Measurements from ENCODE around the gene FAM107B. TPM values are rescaled to one million over a fixed set of nuclear protein-coding genes. Genes with fewer than 3 reads are reported as not detected.

The FAM107B gene
- total RNA-seq, 1 experiment from 2014 or later, result 39.9 TPM

GRCh38 chr10:14499601-14499904 is 275.1 kb downstream of the FAM107B start:
- no peak for DNase-seq (ENCODE audit: low read depth)

- no peak for DNase-seq (ENCODE audit: low read depth)
Measured at GRCh38 chr10:14498326-14498725, 276.4 kb downstream of the FAM107B start.

- peak; percentile 65 for DNase-seq (ENCODE audit: low read depth)
Measured at GRCh38 chr10:14491811-14492210, 282.9 kb downstream of the FAM107B start.

DNA sequence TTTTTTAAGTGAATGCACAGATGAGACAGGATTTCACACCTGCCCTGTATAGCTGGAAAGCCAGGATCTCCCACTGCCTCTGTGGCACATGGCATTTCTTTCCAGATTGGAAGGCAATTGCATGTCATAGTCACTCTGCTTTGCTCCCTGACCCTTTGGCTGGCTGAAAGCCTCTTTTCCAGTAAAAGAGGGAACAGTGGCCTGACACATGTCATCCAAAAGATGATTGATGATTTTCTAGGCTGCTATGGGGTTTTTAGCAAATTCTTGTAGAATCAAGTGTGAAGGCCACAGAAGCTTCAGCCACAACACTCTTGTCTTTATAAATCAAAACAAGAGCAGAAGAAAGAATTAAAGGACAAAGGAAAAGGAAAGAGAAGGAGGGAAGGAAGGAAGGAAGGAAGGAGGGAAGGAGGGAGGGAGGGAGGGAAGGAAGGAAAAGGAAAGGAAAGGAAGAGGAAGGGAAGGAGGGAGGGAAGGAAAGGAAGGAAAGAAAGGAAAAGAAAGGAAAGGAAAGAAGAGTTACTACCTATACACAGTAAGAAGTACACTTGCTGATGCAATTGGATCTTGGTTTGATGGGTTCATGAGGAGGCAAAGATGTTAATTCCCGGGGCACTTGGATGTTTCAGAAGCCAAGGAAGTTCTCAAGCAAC is 285.0 kb downstream of the FAM107B start:
- no peak for DNase-seq (ENCODE audit: low read depth)

GRCh38 chr10:14487488-14487883 is 287.2 kb downstream of the FAM107B start:
- DNase-seq (ENCODE audit: low read depth), result peak; percentile 67

- DNase-seq (ENCODE audit: low read depth), result peak; percentile 43
Measured at GRCh38 chr10:14486777-14487487, 287.8 kb downstream of the FAM107B start.

DNA sequence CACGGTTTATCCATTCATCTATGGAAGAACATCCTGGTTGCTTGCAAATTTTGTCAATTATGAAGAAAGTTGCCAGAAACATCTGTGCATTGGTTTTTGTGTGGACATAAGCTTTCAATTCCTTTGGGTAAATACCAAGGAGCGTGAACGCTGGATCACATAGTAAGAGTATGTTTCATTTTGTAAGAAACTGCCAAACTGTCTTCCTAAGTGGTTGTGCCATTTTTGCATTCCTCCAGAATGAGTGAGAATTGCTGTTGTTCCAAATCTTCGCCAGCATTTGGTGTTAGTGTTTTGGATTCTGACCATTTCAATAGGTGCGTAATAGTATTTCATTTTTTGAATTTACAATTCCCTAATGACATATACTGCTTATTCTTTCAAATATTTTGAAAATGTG is 288.7 kb downstream of the FAM107B start:
- no peak for DNase-seq (ENCODE audit: low read depth)

- DNase-seq (ENCODE audit: low read depth), result no peak
Measured at GRCh38 chr10:14483417-14483816, 291.3 kb downstream of the FAM107B start.

DNA sequence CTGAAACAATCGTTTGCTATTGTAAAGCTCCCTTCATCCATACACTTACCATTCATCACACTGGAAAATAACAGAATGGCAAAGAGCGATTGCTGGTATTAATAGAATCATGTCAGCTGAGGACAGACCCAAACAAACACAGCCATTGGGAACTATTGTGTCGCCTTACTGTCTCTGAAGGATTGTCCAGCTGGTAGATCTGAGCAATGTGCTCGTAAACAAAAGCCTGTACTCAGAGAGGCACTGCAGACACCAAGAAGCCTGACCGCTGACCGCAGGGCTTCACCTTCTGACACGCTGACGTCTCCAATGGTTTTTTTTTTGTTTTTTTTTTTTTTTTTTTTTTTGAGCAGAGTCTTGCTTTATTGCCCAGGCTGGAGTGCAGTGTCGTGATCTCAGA is 292.9 kb downstream of the FAM107B start:
- DNase-seq (ENCODE audit: low read depth), result peak; percentile 93

DNA sequence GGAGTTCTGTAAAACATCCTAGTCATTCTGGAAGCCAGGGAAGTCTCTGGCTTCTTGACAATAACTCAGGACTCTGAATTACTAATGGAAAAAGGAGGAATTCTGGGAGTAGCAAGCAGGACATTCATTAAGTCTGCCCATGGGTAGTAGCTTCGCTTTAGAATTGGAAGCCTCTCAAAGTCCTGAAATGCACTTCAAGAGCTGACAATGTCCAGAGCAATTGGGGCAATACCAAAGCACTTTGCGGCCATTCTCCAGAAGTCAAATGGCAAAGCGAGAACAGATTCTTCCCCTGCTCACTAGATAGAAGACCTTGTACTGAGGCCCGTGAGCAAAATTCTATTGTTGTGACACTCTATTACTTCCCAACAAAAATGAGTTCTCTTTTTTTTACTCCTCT is 293.7 kb downstream of the FAM107B start:
- no peak for DNase-seq (ENCODE audit: low read depth)

GRCh38 chr10:14478604-14479003 is 296.1 kb downstream of the FAM107B start:
- peak; percentile 85 for DNase-seq (ENCODE audit: low read depth)

- no peak for DNase-seq (ENCODE audit: low read depth)
Measured at GRCh38 chr10:14478201-14478600, 296.5 kb downstream of the FAM107B start.

DNA sequence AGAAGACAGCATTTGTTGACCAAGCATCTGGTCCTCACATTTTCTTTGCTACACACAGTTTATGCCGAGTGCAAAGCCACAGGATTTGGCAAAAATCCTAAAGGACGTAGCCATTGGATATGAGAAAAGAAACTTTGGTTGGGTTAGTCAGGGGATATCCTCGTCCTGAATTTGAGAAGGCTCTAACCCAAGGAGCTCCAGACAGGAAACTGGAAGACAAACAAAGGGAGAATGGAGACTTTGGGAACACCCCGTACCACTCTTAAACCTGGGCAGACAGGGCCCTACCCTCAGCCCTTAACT is 297.3 kb downstream of the FAM107B start:
- DNase-seq (ENCODE audit: low read depth), result peak; percentile 87

GRCh38 chr10:14476641-14477407 is 297.9 kb downstream of the FAM107B start:
- DNase-seq (ENCODE audit: low read depth), result peak; percentile 83

DNA sequence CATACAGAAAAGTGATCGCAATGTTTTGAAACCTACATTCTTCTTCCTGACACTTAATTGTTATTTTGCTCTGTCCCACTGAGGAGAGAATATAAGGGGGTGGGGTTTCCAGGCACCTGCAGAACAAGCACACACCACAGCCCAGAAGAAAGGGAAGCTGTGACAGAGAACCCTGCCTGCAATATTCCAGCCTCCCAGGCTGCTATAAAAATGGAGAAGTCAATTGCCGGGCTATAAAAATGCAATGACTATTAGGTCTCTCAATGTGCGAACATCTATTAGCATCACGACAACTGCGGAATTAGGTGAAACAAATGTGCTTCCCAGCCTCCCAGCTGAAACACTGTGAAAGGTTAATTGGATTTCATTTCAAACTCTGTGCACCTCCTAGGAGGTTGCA is 298.7 kb downstream of the FAM107B start:
- no peak for DNase-seq (ENCODE audit: low read depth)

DNA sequence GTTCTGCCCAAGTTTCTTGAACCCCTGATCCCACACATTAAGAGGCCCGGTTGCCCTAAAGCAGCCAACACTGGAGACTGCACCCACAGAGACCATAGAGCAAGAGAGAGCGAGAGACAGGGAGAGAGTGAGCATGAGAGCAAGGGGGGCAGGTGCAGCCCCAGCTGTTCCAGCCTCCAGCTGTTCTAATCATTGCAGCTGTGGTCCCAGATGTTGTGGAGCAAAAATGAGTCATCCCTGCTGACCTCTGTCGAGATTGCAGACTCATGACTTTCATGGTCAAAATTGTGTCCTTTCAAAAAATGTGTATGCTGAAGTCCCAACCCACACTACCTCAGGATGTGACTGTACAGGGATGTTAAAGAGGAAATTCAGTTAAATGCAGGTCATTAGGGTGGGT is 300.0 kb downstream of the FAM107B start:
- peak; percentile 65 for DNase-seq (ENCODE audit: low read depth)

GRCh38 chr10:14470920-14471319 is 303.8 kb downstream of the FAM107B start:
- no peak for DNase-seq (ENCODE audit: low read depth)

DNA sequence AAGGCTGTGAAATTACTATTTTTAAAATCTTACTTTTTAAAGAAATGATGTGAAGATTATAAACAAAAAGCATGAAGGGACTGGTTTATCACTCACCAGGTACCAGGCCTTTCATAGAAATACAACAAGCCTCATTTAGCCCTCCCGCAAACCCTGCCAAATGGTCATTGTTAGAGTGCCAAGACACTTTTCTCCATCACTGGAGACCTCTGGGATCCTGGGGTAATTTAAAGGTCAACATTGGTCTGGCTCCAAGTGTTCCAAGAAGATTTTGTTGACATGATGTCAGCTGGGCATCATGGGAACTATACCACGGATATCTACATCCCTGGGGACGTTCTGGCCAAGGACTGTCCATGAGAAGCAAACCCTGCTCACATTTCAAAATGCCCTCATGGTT is 306.0 kb downstream of the FAM107B start:
- DNase-seq (ENCODE audit: low read depth), result no peak

Other genes with a start within 250 kb of the FAM107B start
- 0.29 TPM in 1 of 2 replicates, not detected in the other for gene CDNF, start 63.1 kb upstream of the FAM107B start, total RNA-seq (2014; rRNA removed; shearing (Covaris generic))
- gene HSPA14, start 63.4 kb upstream of the FAM107B start, total RNA-seq (2014; rRNA removed; shearing (Covaris generic)), result 38.7 and 51.5 TPM in 2 replicates
- gene MSANTD7, start 63.4 kb upstream of the FAM107B start, total RNA-seq (2014; rRNA removed; shearing (Covaris generic)), result 20.5 and 24.6 TPM in 2 replicates
- gene SUV39H2, start 104.0 kb upstream of the FAM107B start, total RNA-seq (2014; rRNA removed; shearing (Covaris generic)), result 37.9 and 48.5 TPM in 2 replicates
- 19.9 and 22.9 TPM in 2 replicates for gene DCLRE1C, start 179.2 kb upstream of the FAM107B start, total RNA-seq (2014; rRNA removed; shearing (Covaris generic))
- 1.3 TPM in 1 of 2 replicates, not detected in the other for gene MEIG1, start 184.5 kb upstream of the FAM107B start, total RNA-seq (2014; rRNA removed; shearing (Covaris generic))